OCI-LY7 (cell line): Measurements from ENCODE around the gene TCP11L2.

Source experiments
- CTCF ChIP-seq: fragments of 200-600 bp; sonication (generic); conservative IDR thresholded peaks from 2 replicates; pipeline ENCODE4 v1.5.1; 2014; ENCODE audit warnings: mild to moderate bottlenecking, antibody characterized with exemption, low read length, moderate library complexity, mixed read lengths
- EZH2phosphoT487 ChIP-seq: fragments of 200-600 bp; sonication (generic); IDR thresholded peaks from 2 replicates; pipeline ENCODE4 v1.6.1; 2018; ENCODE audit warnings: low read depth, borderline replicate concordance, mild to moderate bottlenecking, mixed run types, antibody characterized with exemption, low read length, moderate library complexity, mixed read lengths

GRCh38 chr12:106255493-106255892 lies 47.0 kb upstream of the TCP11L2 start:
- TF ChIP-seq CTCF (no peak), EZH2phosphoT487 (no peak)
